ENCODE measurements around the gene CYGB.
"Not testable (repeated sequence)": the region's sequence is repeated elsewhere in the genome, so short reads cannot be mapped to it uniquely, and the experiment has no call there.

Gene CYGB

DNA sequence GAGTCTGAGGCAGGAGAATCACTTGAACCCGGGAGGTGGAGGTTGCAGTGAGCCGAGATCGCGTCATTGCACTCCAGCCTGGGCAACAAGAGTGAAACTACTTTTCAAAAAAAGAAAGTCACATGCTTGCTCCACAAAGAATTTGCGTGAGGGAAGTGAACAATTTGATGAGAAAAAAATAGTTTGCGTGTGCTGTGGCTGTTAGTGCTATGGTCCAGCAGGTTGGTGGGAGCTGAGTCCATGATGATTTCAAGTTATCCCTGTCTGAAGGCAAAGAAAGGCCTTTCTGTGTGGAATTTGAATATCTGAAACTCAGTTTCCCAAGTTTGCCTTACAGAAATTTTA lies 23.3 kb upstream of the CYGB start:
- DNase-seq (ENCODE audit: low spot score in 2 of 2) (no peak), ATAC-seq (no peak)
- H3K4me3 Mint-ChIP-seq, result peak overlapping the region; percentile 99
- H3K4me1 Mint-ChIP-seq, result peaks cover 75% of the 10 kb centered on the region
- H3K9me3 Mint-ChIP-seq, result no peaks in the 10 kb centered on the region
- peak overlapping the region; percentile 100 for H3K27ac Mint-ChIP-seq
- H3K36me3 Mint-ChIP-seq, result peaks cover 90% of the 10 kb centered on the region

DNA sequence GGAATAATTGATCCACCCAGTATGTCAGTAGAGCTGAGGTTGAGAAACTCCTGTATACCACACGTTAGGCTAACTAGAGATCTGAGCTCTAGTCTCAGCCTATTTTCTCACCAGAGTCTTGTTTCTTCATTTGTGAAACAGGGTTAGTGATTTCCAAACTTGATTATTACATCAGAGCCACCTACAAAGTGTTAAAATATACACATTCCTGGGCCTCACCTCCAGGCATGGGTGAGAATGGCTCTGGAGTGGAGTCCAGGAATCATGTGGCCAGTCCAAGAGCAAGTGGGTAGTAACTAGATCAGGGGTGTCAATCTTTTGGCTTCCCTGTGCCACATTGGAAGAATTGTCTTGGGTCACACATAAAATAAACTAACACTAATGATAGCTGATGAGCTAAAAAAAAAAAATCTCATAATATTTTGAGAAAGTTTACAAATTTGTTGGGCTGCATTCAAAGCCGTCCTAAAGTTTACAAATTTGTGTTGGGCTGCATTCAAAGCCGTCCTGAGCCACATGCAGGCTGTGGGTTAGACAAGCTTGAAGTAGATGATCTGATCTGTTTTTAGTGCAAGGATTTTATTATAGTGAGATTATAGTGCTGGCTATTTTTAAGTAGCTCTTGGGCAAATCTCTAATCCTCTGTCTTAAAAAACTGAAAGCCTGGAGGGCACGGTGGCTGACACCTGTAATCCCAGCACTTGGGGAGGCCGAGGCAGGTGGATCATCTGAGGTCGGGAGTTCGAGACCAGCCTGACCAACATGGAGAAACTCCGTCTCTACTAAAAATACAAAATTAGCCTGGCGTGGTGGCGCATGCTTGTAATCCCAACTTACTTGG lies 22.7 kb upstream of the CYGB start:
- peak overlapping the region; percentile 100 for H3K27ac Mint-ChIP-seq
- H3K36me3 Mint-ChIP-seq, result peaks cover 84% of the 10 kb centered on the region
- ATAC-seq, result no peak
- H3K9me3 Mint-ChIP-seq, result no peaks in the 10 kb centered on the region
- peak overlapping the region; percentile 99 for H3K4me3 Mint-ChIP-seq
- H3K4me1 Mint-ChIP-seq, result peaks cover 69% of the 10 kb centered on the region
- DNase-seq (ENCODE audit: low spot score in 2 of 2), result no peak

DNA sequence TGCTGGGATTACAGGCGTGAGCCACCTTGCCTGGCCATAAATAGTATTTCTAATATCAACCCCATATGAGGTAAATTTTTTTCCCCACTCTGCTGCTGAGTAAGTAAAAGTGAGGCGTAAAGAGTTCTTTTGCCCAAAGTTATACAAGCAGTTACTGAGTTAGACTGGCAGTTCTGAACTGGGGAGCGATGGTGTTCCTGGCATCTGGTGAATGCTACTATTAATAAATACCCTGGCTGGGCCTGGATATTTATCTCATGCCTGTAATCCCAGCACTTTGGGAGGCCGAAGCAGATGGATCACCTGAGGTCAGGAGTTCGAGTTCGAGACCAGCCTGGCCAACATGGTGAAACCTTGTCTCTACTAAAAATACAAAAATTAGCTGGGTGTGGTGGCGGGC lies 22.0 kb upstream of the CYGB start:
- peaks cover 68% of the 10 kb centered on the region for H3K4me1 Mint-ChIP-seq
- DNase-seq (ENCODE audit: low spot score in 2 of 2); H3K9me3 Mint-ChIP-seq; ATAC-seq: not testable (repeated sequence)
- peak overlapping the region; percentile 100 for H3K27ac Mint-ChIP-seq
- H3K36me3 Mint-ChIP-seq, result peaks cover 76% of the 10 kb centered on the region
- H3K4me3 Mint-ChIP-seq, result peak overlapping the region; percentile 99

DNA sequence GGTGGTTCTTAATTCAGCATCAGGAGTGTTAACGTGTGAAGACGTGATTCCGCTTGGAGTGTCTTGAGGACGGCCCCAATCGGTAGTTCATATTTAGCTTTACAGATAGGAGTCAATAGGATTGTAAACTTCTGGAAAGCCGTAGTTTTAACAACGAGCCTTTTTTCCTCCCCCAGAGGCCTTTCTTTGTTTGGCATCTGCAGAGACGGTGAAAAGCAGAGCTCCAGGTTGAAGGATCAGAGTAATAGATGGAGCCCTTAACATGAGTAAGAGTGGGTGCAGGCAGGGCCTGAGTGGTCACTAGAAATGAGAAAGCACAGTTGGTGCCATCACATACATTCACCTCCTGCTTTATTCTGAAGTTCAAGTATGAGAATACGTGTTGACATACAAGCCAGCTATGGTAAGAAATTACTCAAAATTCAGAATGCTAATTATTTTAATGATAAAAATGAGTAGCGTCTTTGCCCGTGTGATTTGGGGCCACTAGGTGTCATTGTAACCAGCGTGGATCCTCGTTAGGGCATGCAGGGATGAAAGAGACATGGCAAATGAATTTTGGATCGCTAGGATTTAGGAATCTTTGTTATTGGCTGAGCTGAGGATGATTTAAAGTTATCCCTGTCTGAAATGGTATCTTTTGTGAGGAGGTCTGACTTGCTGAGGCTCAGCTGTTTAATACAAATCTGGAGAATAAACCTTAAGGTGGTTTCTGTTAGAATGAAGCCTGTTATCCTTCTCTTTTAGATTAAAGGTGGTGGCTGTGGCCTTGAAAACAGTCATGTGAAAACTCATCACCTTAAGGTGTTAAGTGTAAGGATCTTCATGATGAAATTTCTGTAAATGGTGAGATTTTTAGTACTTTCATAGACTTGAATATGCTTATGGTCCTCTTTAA lies 20.9 kb upstream of the CYGB start:
- Mint-ChIP-seq H3K27ac (peak overlapping the region; percentile 100), H3K4me1 (peaks cover 72% of the 10 kb centered on the region), H3K9me3 (no peaks in the 10 kb centered on the region), H3K36me3 (peaks cover 66% of the 10 kb centered on the region), H3K4me3 (peak overlapping the region; percentile 99)
- peak; percentile 70 for ATAC-seq
- DNase-seq (ENCODE audit: low spot score in 2 of 2), result no peak

DNA sequence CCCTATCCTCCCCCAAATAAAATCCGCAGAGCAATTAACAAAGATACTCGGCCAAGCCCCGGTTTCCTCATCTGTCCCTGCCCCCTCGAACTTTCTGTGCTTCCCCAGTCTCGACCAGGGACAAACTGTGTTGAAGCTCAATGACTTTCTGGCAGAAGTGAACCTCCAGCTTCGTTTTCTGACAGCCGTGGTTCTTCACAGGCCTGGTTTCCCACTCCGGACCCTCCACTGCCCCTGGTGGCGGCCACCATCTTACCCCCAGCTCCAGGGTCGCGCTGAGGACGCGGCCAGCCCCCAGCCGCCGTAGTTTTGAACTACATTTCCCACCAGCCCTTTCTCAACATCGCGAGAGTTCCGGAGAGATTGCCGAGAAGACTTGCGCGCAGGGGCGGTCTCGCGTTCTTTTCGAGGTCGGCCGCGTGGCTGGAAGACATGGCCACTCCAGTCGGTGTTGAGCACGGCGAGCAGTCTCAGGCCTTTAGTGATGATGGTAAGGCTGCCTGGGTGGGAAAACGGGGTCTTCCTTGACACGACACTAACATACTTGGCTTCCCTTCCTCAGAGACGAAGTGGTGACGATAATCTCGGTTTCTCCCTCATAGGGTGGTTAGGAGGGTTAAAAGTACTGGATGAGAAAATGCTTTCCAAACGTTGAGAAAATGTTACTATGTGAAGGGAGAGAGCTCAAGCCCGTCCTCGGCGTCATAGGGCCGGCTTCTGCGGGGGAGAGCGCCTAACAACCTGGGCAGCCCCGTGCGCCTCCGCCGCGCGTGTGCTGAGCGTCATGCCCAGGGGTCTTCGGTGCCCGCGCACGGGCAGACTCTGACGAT lies 20.1 kb upstream of the CYGB start:
- peaks cover 58% of the 10 kb centered on the region for H3K36me3 Mint-ChIP-seq
- ATAC-seq (peak; percentile 91), DNase-seq (ENCODE audit: low spot score in 2 of 2) (peak; percentile 92 to 97)
- H3K9me3 Mint-ChIP-seq, result no peaks in the 10 kb centered on the region
- peak overlapping the region; percentile 99 for H3K4me3 Mint-ChIP-seq
- H3K27ac Mint-ChIP-seq, result peak overlapping the region; percentile 100
- peaks cover 63% of the 10 kb centered on the region for H3K4me1 Mint-ChIP-seq

DNA sequence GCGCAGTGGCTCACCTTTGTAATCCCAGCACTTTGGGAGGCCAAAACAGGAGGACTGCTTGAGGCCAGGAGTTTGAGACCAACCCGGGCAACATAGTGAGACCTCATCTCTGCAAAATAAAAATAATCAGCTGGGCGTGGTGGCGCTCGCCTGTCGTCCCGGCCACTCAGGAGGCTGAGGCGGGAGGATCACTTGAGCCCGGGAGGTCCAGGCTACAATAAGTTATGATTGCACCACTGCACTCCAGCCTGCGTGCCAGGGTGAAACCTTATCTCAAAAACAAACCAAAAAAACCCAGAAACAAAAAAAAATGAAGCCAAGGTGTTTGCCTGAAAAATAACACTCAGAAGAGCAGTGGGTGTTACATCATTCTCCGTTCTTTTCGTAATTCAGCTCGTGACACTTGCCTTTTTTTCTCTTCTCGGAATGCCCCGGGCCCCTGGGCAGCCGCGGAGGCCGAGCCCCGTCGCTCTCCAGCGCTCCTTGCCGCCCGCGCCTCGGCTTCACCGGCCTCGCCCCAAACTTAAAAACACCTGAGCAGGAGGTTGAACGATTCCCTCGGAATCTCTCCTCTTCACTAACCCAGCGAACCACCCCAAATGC lies 19.4 kb upstream of the CYGB start:
- H3K9me3 Mint-ChIP-seq, result no peaks in the 10 kb centered on the region
- H3K27ac Mint-ChIP-seq, result peak overlapping the region; percentile 100
- ATAC-seq (peak; percentile 43), DNase-seq (ENCODE audit: low spot score in 2 of 2) (peak in 1 of 2 donors; percentile 29)
- peaks cover 50% of the 10 kb centered on the region for H3K36me3 Mint-ChIP-seq
- peak overlapping the region; percentile 99 for H3K4me3 Mint-ChIP-seq
- H3K4me1 Mint-ChIP-seq, result peaks cover 59% of the 10 kb centered on the region

DNA sequence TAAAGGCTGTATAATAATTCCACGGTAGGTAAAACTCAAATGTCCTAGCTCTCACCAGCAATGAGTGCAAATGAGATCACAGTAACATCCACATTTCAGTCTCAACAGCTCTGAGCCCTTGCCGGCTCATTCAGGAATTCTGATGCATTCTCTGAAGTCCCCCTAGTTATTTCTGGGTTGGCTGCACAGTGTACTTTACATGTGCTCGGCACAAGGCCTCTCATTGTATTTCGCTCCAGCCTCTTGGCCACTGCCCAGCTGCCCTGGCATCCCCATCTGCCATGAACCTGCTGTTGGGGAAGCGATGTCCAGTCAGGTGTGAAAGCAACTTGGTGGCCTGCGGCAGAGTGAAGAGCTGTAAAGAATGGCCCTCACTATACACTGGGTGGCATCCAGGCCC lies 16.6 kb upstream of the CYGB start:
- ATAC-seq (no peak), DNase-seq (ENCODE audit: low spot score in 2 of 2) (no peak)
- Mint-ChIP-seq H3K9me3 (no peaks in the 10 kb centered on the region), H3K27ac (no peak overlapping the region), H3K4me1 (peaks cover 33% of the 10 kb centered on the region), H3K36me3 (peaks cover 23% of the 10 kb centered on the region), H3K4me3 (no peak overlapping the region)

DNA sequence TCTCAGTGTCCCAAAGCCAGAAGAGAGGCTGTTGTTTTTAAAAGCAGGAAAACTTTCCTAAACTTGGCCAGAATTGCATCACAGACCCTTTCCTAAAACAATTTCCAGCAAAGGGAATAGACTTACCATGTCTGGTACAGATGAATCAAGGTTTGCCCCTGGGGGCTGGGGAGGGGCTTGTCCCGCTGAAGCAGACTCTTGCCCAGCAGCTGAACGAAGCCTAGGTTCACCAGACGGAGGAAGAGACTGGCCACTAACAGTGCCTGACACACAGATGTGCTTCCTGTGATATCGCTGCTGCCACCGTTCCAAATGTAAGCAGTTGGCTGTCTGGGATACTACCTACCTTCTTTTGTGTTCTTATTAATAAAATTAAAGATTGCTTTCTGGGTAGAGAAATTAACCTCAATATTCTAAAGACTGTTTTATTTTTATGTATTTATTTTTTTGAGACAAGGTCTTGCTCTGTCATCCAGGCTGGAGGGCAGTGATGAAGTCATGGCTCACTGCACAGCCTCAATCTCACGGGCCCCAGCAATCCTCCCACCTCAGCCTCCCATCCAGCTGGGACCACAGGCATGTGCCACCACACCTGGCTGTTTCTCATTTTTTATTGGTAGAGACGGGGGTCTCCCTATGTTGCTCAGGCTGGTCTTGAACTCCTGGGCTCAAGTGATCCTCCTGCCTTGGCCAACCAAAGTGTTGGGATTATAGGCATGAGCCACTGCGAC lies 15.8 kb upstream of the CYGB start:
- Mint-ChIP-seq H3K36me3 (peaks cover 15% of the 10 kb centered on the region), H3K4me1 (peaks cover 25% of the 10 kb centered on the region), H3K4me3 (no peak overlapping the region), H3K9me3 (no peaks in the 10 kb centered on the region), H3K27ac (no peak overlapping the region)
- ATAC-seq (no peak), DNase-seq (ENCODE audit: low spot score in 2 of 2) (no peak)

DNA sequence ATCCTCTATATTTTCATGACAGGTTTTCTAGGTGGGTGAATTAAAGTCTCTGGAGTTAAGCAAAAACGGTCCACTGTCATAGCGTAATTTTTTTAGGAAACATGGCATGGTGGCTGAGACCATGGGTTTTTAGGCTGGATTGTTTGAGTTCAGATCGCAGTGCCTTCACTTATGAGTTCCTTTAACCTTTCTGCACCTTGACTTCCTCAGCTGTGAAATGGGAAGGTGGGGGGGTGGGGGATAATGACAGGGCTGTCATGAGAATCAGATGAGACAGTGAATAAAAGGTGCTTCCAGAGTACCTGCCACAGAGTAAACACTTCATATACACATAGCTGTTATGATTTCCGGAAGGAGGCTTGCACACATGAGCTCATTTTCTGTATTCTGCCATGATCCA lies 14.2 kb upstream of the CYGB start:
- H3K36me3 Mint-ChIP-seq, result no peaks in the 10 kb centered on the region
- ATAC-seq (no peak), DNase-seq (ENCODE audit: low spot score in 2 of 2) (no peak)
- H3K4me3 Mint-ChIP-seq, result no peak overlapping the region
- H3K4me1 Mint-ChIP-seq, result peaks cover 9% of the 10 kb centered on the region
- H3K9me3 Mint-ChIP-seq, result no peaks in the 10 kb centered on the region
- no peak overlapping the region for H3K27ac Mint-ChIP-seq

DNA sequence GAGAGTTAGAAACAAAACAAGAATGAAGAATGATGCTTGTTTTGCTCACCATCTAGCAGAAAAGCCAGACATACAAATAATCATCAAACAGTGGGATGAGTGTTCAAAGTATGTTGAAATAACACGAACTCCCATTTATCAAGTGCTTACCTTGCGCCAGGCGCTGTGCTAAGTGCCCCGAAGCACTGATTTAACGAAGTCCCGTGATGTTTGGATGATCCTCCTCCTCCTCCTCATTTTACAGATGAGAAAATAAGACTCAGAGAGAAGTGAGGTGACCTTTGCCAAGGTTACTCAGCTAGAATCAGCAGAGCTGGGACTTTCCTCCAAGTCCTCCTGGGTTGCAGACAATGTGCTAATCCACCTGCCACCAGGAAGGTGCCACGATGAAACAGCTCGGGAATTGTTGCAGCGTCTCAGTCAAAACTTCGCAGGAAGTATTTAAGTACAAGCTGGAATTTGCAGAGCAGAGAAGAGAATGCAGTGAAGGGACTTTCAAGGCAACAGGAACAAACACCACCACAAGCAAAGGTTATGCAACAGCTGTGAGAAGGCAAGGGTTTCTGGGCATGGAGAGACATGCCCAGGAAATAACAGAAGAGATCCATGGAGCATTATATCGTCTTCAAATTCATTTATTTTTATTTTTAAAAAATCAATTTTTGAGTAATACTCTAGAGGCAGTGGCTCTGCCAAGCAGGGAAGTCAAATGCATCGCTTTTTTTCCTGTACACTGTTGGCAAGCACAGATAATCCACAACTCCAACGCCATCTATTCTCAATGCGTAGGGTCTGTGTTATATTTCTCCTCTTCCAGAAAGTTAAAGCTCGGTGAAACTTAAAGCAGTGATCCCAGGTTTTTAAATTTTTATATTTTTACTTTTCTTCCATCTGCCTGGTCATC lies 13.5 kb upstream of the CYGB start:
- Mint-ChIP-seq H3K36me3 (no peaks in the 10 kb centered on the region), H3K27ac (no peak overlapping the region), H3K4me1 (peaks cover 7% of the 10 kb centered on the region), H3K9me3 (no peaks in the 10 kb centered on the region), H3K4me3 (no peak overlapping the region)
- ATAC-seq (no peak), DNase-seq (ENCODE audit: low spot score in 2 of 2) (no peak)

DNA sequence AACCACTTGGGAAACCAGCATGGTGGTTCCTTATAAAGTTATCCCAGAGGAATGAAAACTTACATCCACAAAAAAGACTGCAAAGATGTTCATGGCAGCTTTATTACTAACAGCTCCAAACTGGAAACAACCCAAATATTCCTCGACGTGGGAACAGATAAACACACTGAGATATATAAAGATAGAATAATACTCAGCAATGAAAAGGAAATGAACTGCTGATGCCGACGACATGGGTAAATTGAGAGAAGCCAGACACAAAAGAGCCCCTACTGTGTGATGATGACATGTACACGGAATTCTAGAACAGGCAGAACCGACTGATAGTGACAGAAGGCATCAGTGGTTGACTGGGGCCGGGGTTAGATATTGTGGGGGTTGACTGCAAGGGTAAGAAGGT lies 12.0 kb upstream of the CYGB start:
- H3K27ac Mint-ChIP-seq, result no peak overlapping the region
- DNase-seq (ENCODE audit: low spot score in 2 of 2) (no peak), ATAC-seq (no peak)
- peaks cover 4% of the 10 kb centered on the region for H3K4me1 Mint-ChIP-seq
- no peaks in the 10 kb centered on the region for H3K36me3 Mint-ChIP-seq
- H3K4me3 Mint-ChIP-seq, result no peak overlapping the region
- H3K9me3 Mint-ChIP-seq, result no peaks in the 10 kb centered on the region

DNA sequence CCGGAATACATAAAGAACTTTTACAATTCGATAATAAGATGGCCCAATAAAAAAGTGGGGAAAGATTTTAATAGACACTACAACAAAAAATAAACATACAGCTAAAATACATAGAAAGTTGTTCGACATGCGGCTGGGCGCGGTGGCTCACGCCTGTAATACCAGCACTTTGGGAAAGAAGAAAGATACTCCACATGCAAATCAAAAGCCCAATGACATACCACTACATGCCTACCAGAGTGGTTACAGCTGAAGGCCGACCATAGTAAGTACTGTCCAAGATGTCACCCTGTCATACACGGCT lies 11.7 kb upstream of the CYGB start:
- H3K27ac Mint-ChIP-seq, result no peak overlapping the region
- peaks cover under 1% of the 10 kb centered on the region for H3K4me1 Mint-ChIP-seq
- no peak for DNase-seq (ENCODE audit: low spot score in 2 of 2)
- no peaks in the 10 kb centered on the region for H3K9me3 Mint-ChIP-seq
- no peaks in the 10 kb centered on the region for H3K36me3 Mint-ChIP-seq
- H3K4me3 Mint-ChIP-seq, result no peak overlapping the region
- ATAC-seq, result no peak

DNA sequence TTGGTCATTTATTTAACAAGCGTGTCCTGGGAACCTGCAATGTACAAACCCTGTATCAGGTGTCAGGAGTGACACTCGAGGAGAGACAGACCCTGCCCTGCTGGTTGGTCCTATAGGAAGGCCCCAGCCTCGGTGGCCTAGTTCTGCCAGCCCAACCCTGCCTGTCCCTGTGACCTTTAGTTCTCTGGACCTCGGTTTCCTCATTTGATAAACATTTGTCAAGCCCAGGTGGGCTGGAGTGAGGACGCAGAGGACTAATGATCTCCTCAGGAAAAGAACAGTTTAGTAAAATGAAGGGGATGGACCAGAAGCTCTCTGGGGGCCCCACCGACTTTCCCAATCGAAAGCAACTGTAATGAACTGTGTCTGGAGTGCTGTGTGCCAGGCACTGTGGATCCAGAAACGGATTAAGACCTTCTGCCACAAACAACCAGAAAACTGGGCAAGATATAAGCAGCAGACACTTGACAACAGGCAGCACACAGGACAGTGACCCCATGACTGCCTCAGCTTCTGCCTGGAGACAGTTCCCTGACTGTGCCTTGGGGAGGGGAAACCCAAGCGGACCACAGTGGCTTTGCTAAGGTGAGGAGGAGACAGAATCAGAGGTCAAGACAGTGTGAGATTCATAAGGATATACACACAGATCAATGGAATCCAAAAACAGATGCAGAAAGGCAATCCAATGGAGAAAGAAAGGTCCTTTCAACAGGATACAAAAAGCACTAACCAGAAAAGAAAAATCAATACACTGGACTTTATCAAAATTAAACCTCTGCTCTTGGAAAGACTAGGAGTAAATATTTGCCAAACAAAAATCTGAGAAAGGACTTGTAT lies 11.1 kb upstream of the CYGB start:
- DNase-seq (ENCODE audit: low spot score in 2 of 2), result no peak
- no peak overlapping the region for H3K4me3 Mint-ChIP-seq

More for the DNA sequence above, 11.1 kb upstream of the CYGB start:
- Mint-ChIP-seq H3K4me1 (no peaks in the 10 kb centered on the region), H3K9me3 (no peaks in the 10 kb centered on the region), H3K27ac (no peak overlapping the region), H3K36me3 (no peaks in the 10 kb centered on the region)
- no peak for ATAC-seq
